CD4-positive, alpha-beta T cell treated with Interleukin-15 for 4 hours (primary cell): ENCODE data around the gene PRSS38.

Experiments
- DNase-seq: peaks from one replicate; pipeline ENCODE4 v3.0.0-alpha.2; 2020; ENCODE audit warnings: low spot score

The PRSS38 gene

GRCh38 chr1:227779021-227779441 is 36.4 kb upstream of the PRSS38 start:
- no peak for DNase-seq

DNA sequence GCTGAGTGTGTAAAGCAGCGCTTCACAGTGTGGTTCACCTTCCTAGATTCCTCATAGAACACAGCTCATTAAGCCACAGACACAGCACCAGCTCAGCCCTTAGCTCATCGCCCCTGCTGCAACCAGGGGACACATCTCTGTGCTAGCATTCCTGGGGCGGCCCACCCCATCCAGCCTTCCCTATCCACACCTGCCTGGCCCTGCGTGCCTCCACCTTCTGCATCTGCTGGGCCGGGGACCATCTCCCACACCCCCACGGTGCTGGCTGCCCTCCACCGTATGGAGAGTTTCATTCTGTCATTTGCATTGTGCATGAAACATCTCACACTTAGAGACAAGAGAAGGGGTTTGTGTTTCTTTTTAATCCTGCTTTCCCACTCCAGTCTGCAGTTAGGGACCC is 35.8 kb upstream of the PRSS38 start:
- DNase-seq = no peak

DNA sequence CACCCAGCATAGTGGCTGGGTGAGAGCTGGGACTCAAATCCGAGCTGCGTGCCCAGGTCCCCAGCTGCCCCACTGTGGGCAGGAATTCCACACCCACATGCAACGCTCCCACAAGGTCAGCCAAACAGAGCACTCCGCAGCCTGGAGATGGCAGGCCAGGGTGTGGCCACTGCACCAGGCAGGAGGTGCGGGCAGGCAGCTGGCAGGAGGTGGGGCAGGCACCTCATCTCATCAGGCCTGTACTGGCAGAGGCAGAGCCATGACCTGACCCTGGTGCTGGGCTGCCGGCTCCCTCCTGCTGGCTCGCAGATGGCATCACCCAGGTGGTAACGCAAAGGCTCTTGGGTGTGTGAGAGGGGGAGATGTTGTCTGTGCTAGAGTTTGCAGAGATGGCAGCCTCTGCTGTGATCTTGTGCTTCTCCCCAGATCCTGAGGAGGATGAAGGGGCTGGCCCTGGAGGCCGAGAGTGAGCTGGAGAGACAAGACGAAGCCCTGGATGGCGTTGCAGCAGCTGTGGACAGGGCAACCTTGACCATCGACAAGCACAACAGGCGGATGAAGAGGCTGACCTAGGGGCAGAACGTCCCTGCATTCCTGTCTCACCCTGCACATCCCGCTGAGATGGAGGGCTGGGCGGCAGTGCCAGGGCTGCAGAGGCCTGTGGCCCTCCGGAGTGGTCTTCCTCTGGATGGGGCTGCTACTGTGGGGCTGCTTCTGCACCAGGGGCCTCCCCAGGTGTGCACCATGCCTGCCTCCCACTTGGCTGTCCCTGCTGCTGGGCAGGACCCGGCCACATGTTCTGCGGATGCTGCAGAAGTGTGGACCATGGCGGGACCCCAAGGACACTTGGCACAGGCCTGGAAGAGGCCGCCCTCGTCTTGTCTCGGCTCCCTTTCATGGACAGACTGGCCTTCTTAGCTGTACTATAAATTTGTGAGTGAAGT is 35.1 kb upstream of the PRSS38 start:
- no peak for DNase-seq

- no peak for DNase-seq
These were observed 34.1 kb upstream of the PRSS38 start for GRCh38 chr1:227781314-227781930.

GRCh38 chr1:227782226-227782625 is 33.2 kb upstream of the PRSS38 start:
- DNase-seq = no peak

- DNase-seq = peak; percentile 4
These were observed 30.2 kb upstream of the PRSS38 start for GRCh38 chr1:227785094-227785804.

- DNase-seq = no peak
These were observed 29.4 kb upstream of the PRSS38 start for GRCh38 chr1:227785805-227786671.

DNA sequence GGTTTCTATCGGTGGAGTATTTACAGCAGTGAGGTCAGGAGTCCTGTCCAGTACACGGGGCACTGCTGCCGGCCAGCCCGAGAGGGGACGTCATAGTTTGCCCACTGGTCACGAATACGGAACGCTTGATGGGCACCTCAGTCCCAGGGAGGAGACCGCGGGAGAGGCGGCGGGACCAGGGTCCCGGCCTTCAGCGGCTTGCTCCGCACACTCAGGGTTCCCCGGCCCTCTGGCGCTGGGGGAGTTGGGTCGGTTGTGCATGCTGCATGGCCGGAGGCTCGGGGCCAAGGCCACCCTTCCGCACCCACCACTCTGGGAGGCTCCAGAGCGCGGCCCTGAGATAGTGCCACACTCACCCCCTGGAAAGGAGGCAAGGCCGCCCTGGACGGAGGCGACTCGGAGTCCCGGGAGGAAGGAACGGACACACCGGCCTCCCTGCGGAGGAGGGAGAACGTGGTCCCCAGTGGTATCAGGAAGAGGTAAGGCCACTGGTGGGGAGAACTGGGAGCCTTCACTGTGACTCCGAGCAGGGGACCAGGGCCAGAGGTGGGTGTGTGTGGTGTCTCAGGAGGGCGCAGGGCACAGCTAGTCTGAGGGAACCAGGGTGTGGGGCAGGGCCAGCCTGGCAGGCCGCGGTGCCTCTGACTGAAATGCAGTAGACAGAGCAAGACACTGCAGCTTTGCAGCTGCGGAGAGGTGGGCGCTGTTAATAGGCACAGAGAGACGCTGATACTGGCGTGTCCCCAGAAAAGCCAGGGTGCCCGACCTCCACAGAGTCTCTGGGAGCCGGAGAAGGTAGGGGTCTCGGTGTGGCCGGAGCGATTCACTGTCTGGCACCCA is 28.6 kb upstream of the PRSS38 start:
- no peak for DNase-seq

DNA sequence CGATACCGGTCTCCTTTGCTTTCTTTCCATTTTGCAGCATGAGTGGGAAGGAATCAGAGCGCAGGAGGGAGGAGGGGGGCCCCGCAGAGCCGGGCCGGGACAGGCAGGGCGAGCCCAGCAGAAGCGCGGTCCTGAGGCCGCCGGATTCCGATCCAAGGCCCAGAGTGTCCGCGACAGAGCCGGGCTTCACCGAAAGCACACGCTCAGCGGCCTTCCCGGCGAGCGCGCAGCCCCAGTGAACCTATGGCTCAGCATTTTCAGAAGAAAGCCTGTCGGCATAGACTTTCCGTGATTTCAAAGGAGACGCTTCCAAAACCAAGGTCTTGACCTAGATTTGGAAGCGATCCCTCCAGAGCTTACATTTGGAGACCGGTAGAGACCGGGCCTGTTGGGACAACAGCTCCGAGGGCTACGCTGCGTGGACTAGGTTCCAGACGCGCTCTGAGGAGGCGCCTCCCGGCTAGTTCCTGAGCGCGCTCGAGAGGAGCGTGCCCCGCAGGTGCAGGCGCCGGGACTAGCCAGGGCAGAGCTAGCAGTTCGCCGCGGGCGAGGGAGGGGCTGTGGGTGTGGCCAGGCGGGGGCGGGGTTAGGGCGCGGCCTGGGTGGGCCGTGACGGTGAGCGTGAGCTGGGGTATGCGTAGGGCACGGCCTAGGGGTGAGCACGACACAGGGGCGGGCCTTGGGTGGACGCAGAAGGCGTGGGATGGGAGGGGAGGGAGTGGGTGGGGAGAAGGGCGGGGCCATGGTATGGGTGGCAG is 27.8 kb upstream of the PRSS38 start:
- peak; percentile 96 for DNase-seq

GRCh38 chr1:227788271-227789083 is 27.0 kb upstream of the PRSS38 start:
- no peak for DNase-seq

GRCh38 chr1:227789084-227790033 is 26.1 kb upstream of the PRSS38 start:
- no peak for DNase-seq

- no peak for DNase-seq
These were observed 25.5 kb upstream of the PRSS38 start for GRCh38 chr1:227790034-227790400.

GRCh38 chr1:227790868-227791267 is 24.6 kb upstream of the PRSS38 start:
- no peak for DNase-seq

GRCh38 chr1:227791425-227792143 is 23.9 kb upstream of the PRSS38 start:
- DNase-seq = no peak

DNA sequence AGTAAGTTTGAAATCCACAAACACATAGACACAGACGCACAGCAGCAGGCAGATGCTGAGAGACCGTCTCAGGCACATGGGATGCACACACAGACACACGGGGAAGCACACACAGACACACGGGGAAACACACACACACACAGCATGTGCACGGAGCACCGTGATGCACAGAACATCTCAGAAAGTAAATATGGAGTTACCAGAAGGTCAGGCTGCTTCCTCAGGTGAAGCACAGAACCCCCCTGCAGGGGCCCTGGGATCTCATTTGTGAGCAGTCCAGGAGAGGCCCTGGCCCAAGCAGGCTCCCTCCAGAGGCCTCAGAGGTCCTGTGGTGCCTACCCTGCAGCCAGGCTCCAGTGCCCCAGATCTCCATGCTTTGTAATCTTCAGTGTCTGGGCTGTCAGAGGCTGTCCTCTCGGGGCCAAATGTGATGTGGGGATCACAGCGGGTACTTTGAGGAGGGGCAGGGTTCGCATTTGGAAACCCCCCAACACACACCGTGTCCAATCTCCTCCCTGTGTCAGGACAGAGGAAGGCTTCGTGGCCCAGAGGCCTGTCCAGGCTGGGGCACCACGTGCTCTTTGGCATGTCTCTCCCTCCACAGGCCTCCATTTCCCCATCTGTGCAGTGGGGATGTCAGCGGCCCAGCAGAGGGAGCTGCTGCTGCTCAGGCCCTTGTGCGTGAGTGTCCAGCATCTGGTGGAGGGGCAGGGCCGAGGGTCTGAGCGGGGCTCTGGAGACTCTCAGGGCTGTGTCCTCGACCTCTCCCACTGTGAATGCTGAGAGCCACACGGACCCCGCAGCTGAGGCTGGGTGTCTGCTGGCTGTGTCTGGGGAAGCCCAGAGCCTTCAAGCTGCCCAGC is 23.0 kb upstream of the PRSS38 start:
- DNase-seq = no peak
